Neural cell (in vitro differentiated cells): ENCODE measurements around the gene MCHR2.

Experiments used
- CTCF ChIP-seq: fragments of 450-650 bp; IDR thresholded peaks from 2 replicates; pipeline ENCODE4 v1.5.1; 2014; ENCODE audit warnings: antibody characterized with exemption, mild to moderate bottlenecking, moderate library complexity; ENCODE audit not compliant: poor library complexity, severe bottlenecking
- REST ChIP-seq: IDR thresholded peaks from 2 replicates; pipeline ENCODE4 v1.6.1; 2012; ENCODE audit warnings: borderline replicate concordance

DNA sequence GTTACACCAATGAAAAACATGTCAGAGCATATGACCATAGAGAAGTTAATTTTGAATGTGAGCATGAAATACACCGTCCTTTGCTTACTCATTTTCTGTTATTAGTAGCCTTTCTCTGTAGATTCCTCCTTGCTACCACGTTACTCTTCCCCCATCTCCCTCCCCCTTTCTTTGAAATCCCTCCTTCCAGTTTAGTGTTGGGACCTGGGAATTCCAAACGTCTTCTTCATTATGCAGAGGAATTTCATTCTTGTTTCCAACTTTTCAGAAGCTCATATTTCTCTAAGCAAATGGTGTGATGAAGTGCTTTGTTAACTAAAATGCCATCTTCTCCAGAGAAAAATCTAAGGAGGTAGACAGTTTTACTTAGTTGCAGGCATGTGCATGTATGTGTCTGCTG is 122.4 kb downstream of the MCHR2 start:
- TF ChIP-seq REST (no peak), CTCF (no peak)
